GM12891 (cell line): ENCODE measurements around the gene FAM3A.

Source experiments
- DNase-seq: peaks from one replicate; pipeline ENCODE4 v3.0.0; 2011; ENCODE audit warnings: low spot score; ENCODE audit not compliant: insufficient read length
- FAIRE-seq: peaks from 2 replicates; lab custom pipeline; 2011; peaks lifted over from hg19 to GRCh38; lab: Jason Lieb, UNC
- PAX5 ChIP-seq: IDR thresholded peaks from 2 replicates; pipeline ENCODE4 v1.6.1; 2011; ENCODE audit warnings: low read length, moderate library complexity, mild to moderate bottlenecking; ENCODE audit not compliant: insufficient read depth, severe bottlenecking
- POLR2A ChIP-seq: IDR thresholded peaks from 2 replicates; pipeline ENCODE4 v1.6.1; 2011; ENCODE audit warnings: low read depth, low read length, control low read depth
- POLR2AphosphoS5 ChIP-seq: IDR thresholded peaks from 2 replicates; pipeline ENCODE4 v1.6.1; 2011; ENCODE audit warnings: low read depth, low read length, control low read depth
- POU2F2 ChIP-seq: IDR thresholded peaks from 2 replicates; pipeline ENCODE4 v1.6.1; 2011; ENCODE audit warnings: low read depth, mild to moderate bottlenecking, control low read depth, low read length, moderate library complexity
- SPI1 ChIP-seq: IDR thresholded peaks from 2 replicates; pipeline ENCODE4 v1.6.1; 2011; ENCODE audit warnings: low read depth, low read length, control low read depth
- TAF1 ChIP-seq: IDR thresholded peaks from 2 replicates; pipeline ENCODE4 v1.6.1; 2011; ENCODE audit warnings: low read depth, low read length, control low read depth

The FAM3A gene

DNA sequence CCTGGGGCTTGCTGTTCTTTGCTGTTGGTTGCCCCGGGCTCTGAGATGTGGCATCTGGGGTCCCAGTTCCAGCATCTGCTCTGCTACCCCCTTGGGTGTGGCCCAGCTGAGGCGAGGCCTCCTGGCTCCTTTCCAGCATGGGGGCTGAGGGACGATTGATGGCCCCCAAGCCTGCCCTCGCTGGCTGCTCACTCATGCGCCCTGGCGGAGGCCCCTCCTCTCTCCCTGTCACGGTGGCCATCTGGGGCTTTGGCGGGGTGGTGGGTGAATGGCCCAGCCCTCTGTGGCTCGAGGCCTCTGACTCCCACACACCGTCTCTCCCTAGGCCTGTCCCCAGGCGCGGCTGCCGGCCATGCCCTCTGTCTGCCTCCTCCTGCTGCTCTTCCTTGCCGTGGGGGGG is 56.2 kb downstream of the FAM3A start:
- no peak for FAIRE-seq
- no peak for TF ChIP-seq POLR2A
- no peak for TF ChIP-seq PAX5
- no peak for TF ChIP-seq POU2F2
- TF ChIP-seq POLR2AphosphoS5: no peak
- TF ChIP-seq SPI1: no peak
- TF ChIP-seq TAF1: no peak
- no peak for DNase-seq

DNA sequence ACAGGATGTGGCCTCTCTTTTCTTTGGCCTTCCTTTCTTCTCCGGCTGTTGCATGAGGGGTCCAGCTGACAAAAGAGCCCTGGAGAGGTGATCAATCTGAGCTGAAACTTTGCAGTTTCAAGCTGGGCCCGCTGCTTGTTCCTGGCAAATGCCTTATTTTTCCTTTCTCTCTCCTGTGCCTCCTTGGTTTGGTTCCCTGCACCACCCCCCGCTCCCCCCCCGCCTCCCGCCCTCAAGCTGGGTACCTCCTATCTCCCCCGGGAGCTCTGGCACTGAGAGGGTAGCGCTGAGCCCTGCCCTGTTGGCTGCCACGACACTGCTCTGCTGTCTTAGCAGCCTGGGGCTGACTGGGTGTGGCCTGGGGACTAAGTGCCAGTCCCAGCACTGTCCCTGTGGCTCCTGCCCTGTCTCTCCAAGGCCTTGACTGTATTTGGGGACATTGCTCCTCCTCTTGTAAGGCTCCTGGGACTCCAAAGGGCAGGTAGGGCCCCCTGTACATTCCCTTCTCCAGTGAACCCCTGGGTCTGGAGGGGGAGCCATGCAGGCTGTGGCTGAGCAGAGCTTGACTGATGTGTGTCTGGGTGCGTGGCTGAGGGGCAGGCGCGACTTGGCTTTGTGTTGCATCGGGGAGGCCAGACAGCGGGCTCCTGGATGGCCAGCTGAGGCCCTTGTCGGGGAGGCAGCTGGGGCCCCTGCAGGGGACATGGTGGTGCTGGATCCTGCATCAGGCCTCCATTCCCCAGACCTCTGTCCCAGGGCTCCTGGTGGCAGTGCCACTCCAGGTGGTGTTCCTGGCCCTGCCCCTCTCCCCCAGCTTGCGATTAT is 56.9 kb downstream of the FAM3A start:
- no peak for DNase-seq

DNA sequence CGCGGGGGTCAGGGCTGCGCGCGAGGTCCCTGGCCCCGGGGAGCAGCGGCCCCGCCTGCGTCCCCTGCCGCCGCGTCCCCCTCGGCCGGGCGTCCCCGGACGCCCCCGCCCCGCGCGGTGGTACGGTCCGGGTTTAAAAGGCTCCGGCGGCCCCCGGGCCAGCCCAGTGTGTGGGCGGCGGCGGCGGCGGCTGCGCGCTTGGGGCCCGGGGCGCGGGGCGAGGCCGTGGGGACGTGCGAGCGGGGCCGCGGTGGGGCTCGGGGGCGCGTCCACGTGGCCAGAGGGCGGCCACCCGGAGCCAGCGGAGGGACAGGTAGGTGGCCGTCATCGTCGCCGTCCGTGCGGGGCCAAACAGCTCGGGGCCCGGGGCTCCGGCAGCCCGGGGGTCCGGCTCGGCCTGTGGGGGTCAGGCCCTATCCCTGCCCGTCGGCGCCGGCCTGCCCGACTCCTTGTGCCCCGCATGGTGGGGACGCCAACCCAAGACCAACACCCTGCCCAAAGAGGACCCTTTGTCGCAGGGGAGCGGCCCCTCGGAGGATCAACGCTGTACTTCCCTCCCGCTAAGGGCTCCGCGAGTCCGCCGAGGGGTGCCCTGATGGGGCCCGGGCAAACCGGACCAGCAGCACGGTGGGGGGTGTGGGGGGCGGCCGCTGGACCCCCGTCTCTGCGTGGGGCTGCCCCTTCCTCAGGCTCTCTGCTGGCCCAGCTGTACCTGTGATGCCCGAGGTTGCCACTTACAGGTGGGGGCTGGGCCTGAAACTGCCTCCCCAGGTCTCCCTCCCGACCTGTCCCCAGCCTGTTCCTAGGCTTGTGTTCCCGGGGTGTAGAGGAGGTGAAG is 57.7 kb downstream of the FAM3A start, which contains the start of gene PLXNA3:
Gene PLXNA3 (plus strand): TSS at position 166 of the 838 bp plus-strand sequence. CDS start 1,903 bp downstream, outside the sequence.
- no peak for TF ChIP-seq PAX5
- no peak for TF ChIP-seq SPI1
- no peak for TF ChIP-seq POLR2AphosphoS5
- no peak for TF ChIP-seq TAF1
- no peak for TF ChIP-seq POLR2A
- no peak for TF ChIP-seq POU2F2
- DNase-seq: peak; percentile 71
- peak; percentile 26 for FAIRE-seq

More for the DNA sequence above, 56.9 kb downstream of the FAM3A start:
- peak; percentile 65 for FAIRE-seq
- TF ChIP-seq POLR2AphosphoS5: no peak
- TF ChIP-seq SPI1: no peak
- no peak for TF ChIP-seq POLR2A
- no peak for TF ChIP-seq PAX5
- TF ChIP-seq POU2F2: no peak
- no peak for TF ChIP-seq TAF1

DNA sequence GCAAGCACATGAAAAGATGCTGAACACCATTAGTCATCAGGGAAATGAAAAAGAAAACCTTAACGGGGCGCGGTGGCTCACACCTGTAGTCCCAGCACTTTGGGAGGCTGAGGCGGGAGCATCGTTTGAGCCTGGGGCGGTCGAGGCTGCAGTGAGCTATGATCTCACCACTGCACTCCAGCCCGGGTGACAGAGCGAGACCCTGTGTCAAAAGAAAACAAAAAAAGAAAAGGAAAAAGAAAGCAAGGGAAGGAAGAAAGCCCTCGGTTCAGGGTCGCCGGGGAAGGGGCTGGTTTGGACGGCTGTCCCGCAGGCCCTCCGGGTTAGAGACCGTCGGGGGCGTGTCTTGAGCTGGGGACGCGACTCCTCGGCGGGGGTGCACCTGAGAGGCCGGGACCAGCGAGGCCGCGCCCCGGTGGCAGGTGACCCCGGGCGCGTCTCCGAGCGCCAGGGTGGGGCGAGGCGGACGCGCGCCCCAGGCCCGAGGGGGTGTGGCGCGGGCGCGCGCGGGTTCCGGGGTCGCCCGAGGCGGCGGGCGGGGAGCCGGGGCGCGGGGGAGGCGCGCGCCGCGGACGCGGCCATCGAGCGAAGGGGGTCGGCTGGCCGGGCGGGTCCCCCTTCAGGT is 58.4 kb downstream of the FAM3A start:
- DNase-seq: peak; percentile 78

More for the DNA sequence above, 58.4 kb downstream of the FAM3A start:
- FAIRE-seq: peak; percentile 99
- TF ChIP-seq SPI1 (no peak), POLR2AphosphoS5 (no peak), POLR2A (no peak), TAF1 (no peak), POU2F2 (no peak), PAX5 (no peak)
